Aorta (tissue), 5 donors: ENCODE results near the gene CCSER1. TPM values are rescaled to one million over a fixed set of nuclear protein-coding genes. Genes with fewer than 3 reads are reported as not detected.

Experiments used
- ATAC-seq: fragments of 200-7000 bp; cut with Tn5 transposase; one replicate; pipeline ENCODE4 v1.9.1; 2022; ENCODE audit warnings: moderate library complexity; ENCODE audit not compliant: low FRiP score
- DNase-seq, 2 donors: peaks; one replicate each; pipeline ENCODE4 v3.0.0-alpha.2; 2020
- H3K27ac ChIP-seq, 2 donors: one replicate each; pipeline ENCODE4 v1.5.1; 2013; ENCODE audit warnings: low read length in 2 of 2, mild to moderate bottlenecking in 2 of 2, moderate library complexity in 2 of 2, control low read depth in 1 of 2, inconsistent platforms in 1 of 2, low read depth in 1 of 2
- H3K27me3 ChIP-seq, 2 donors: one replicate each; pipeline ENCODE4 v1.6.1; 2013; ENCODE audit warnings: control low read depth in 1 of 2, low read length in 1 of 2, mild to moderate bottlenecking in 1 of 2, moderate library complexity in 1 of 2; ENCODE audit not compliant: insufficient read depth in 2 of 2, control insufficient read depth in 1 of 2
- H3K36me3 ChIP-seq, 2 donors: one replicate each; pipeline ENCODE4 v1.6.1; 2013; ENCODE audit warnings: control low read depth in 1 of 2, low read length in 1 of 2, mild to moderate bottlenecking in 1 of 2; ENCODE audit not compliant: insufficient read depth in 2 of 2, control insufficient read depth in 1 of 2
- H3K4me1 ChIP-seq, 2 donors: one replicate each; pipeline ENCODE4 v1.6.1; 2013; ENCODE audit warnings: low read length in 2 of 2, control low read depth in 1 of 2, mild to moderate bottlenecking in 1 of 2, moderate library complexity in 1 of 2; ENCODE audit not compliant: insufficient read depth in 2 of 2, control insufficient read depth in 1 of 2
- H3K4me3 ChIP-seq, 2 donors: one replicate each; pipeline ENCODE4 v1.5.1; 2013; ENCODE audit warnings: low read length in 2 of 2, control low read depth in 1 of 2, mild to moderate bottlenecking in 1 of 2
- H3K9me3 ChIP-seq: one replicate; pipeline ENCODE4 v1.6.1; 2013; ENCODE audit warnings: mild to moderate bottlenecking, low read length; ENCODE audit not compliant: control insufficient read depth
- WGBS, 2 donors: extraction: QIAGEN DNeasy Blood & Tissue Kit; methylation state at CpG; one replicate each; pipeline ENCODE4 v1.1.7; 2013; 5-methylcytosine and 5-hydroxymethylcytosine counted together
- intact Hi-C, 2 donors: fragments of 100-400 bp; cut with DNase I; formaldehyde crosslinking; loops; one replicate each; pipeline versions ENCODE4 v1.14.2 to v1.15.0; 2022
- long read RNA-seq, 2 donors: library from polyadenylated mRNA; unstranded; transcript quantifications; one replicate each; pipeline ENCODE4 v2.0.0, GENCODE V29; 2020 to 2021
- polyA plus RNA-seq, 2 donors: library from polyadenylated mRNA; stranded (reverse); fragments of 200-250 nt; gene quantifications; one replicate each; pipeline ENCODE4 v1.2.3, GENCODE V29; 2013
- total RNA-seq, 2 donors: library from RNA; stranded (reverse); fragmentation: NEBNext Ultra II Directional; extraction: Animal tissue kit (Norgen Biotek cat#: 25700); gene quantifications; one replicate each; pipeline ENCODE4 v1.2.1, GENCODE V29; 2021
- donor health status: healthy with polysubstance abuse.
- donor health status: Bipolar disorder and iron deficiency.
- donor health status: DM: no; HTN: no; CAD: no.
- donor health status: DM: no; HTN: no; CAD: no.
- donor health status: DM: yes; HTN: yes; CAD: no.

CCSER1 gene
- total RNA-seq = 1 to 10 TPM; 9.3 to 9.5 TPM
- 1 to 10 TPM in 1 of 2 donors, not detected in 1; 2.0 TPM for polyA plus RNA-seq
- long read RNA-seq, donor 1, partial matches to known transcripts = 3 of 13 reads
- long read RNA-seq, donor 1, other reads (novel, unspliced or antisense) = 10 of 13 reads
- long read RNA-seq, donor 2, partial matches to known transcripts = 1 of 7 reads
- long read RNA-seq, donor 2, other reads (novel, unspliced or antisense) = 6 of 7 reads

DNA sequence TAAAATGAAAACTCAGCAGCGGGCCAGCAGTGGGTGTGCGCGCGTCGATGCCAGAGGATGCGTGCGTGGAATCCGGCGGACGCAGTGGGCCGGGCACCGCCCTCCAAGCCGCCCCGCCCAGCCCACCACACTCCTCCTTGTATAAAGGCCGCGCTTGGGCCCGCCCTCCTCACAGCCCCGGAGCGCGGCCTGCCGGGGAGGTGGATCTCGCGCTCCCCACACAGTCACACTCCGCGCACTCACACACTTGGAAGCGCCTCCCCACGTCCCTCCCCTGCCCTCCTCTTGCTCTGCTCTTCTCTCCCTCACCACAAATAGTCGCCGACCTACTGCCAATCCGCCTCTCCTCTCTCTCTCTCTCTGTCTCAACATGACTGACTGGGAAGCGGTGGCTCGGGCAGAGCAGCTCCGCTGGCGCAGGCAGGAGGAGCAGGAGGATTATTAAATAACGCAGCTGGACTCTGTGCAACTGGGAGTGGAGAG is at the start of gene CCSER1:
TSS of gene CCSER1 (plus strand) at position 172 of the 483 bp plus-strand sequence.
- DNase-seq = peak; percentile 72 to 88
- no peak within 1 kb of the TSS for H3K27ac ChIP-seq
- peak; percentile 87 for ATAC-seq
- no peaks in the 10 kb centered on the region for H3K36me3 ChIP-seq
- H3K4me1 ChIP-seq = no peaks in the 10 kb centered on the region
- H3K27me3 ChIP-seq = peaks cover 0 to 2% of the 10 kb centered on the region in 2 donors
- 1% methylated on average over 32 to 35 of the region's 35 CpGs for WGBS, 2 donors
- intact Hi-C loops = no loop called here
- peak within 1 kb of the TSS; percentile 0 to 71 for H3K4me3 ChIP-seq
- H3K9me3 ChIP-seq = no peaks in the 10 kb centered on the region

DNA sequence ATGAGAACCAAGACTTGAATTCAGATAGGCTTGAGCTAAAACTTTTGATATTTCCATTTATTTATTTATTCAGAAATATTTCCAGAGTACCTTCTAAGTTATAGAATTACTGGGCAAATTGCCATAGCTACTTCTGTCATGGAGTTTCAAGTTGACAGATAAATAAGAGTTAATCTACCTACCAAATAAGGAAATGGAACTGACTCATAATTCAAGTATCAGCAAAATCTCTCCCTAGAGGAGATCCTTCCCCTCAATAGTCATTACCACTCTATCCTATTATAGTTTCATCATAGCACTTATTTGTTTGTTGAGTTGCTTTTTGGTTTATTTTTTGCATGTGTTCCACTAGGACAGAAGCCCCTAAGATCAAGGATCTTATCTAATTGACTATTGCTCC is 48.8 kb upstream of the CCSER1 start:
- no peak overlapping the region for H3K27ac ChIP-seq
- no peaks in the 10 kb centered on the region for H3K27me3 ChIP-seq
- H3K4me1 ChIP-seq = no peaks in the 10 kb centered on the region
- peaks cover 2% of the 10 kb centered on the region for H3K9me3 ChIP-seq
- ATAC-seq (no peak), DNase-seq (no peak)
- no peak overlapping the region for H3K4me3 ChIP-seq
- intact Hi-C loops = no loop called here
- no peaks in the 10 kb centered on the region for H3K36me3 ChIP-seq

DNA sequence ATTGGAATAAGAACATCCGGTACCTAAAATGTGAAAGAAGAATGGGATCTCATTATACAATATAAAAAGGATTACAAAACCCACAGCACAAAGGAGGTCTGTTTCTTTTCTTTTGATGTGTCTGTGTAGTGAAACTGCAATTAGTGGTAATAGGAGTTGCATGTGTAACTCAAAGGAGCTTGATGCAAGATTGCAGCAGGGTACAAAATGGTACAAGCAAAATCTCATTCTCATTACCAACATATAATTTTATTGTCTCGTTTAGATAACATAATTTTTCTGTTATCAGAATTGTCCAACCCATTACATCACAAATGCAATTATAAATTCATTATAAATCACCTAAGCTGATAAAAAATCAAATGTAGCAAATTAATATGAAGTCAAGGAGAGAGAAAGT is 47.1 kb upstream of the CCSER1 start:
- intact Hi-C loops = no loop called here
- no peaks in the 10 kb centered on the region for H3K36me3 ChIP-seq
- WGBS, 2 donors = 73 to 76% methylated on average over 2 of the region's 2 CpGs
- H3K27ac ChIP-seq = no peak overlapping the region
- no peaks in the 10 kb centered on the region for H3K27me3 ChIP-seq
- ATAC-seq (no peak), DNase-seq (no peak)
- H3K4me3 ChIP-seq = no peak overlapping the region
- peaks cover 2% of the 10 kb centered on the region for H3K9me3 ChIP-seq
- no peaks in the 10 kb centered on the region for H3K4me1 ChIP-seq

GRCh38 chr4:90081432-90082144 is 45.6 kb upstream of the CCSER1 start:
- Histone ChIP-seq H3K36me3 (no peaks in the 10 kb centered on the region), H3K4me3 (no peak overlapping the region), H3K4me1 (no peaks in the 10 kb centered on the region), H3K9me3 (no peaks in the 10 kb centered on the region), H3K27me3 (no peaks in the 10 kb centered on the region), H3K27ac (no peak overlapping the region)
- intact Hi-C loops = no loop called here
- no peak for DNase-seq
- 71 to 77% methylated on average over 8 of the region's 8 CpGs for WGBS, 2 donors
- no peak for ATAC-seq

DNA sequence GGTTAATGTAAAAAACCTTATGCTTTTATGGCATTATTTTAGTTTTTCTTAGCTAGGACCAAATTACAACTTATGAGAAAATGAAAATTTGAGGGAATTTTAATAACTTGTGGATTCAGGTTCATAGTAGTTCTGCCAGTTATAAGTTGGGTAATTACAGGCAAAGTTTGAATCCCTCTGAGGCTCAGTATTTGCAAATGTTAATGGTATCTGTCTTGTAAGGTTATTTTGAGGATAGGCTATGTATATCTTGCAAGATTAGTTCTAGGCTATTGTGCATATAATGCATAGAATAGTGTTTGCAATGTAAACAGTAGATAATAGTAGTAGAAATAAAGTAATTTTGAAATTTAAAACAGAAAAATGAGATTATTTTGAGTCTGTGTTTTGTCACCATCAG is 44.7 kb upstream of the CCSER1 start:
- ATAC-seq = no peak
- no peak overlapping the region for H3K4me3 ChIP-seq
- no peak for DNase-seq
- H3K27me3 ChIP-seq = no peaks in the 10 kb centered on the region
- H3K4me1 ChIP-seq = no peaks in the 10 kb centered on the region
- H3K36me3 ChIP-seq = no peaks in the 10 kb centered on the region
- intact Hi-C loops = no loop called here
- no peaks in the 10 kb centered on the region for H3K9me3 ChIP-seq
- no peak overlapping the region for H3K27ac ChIP-seq

DNA sequence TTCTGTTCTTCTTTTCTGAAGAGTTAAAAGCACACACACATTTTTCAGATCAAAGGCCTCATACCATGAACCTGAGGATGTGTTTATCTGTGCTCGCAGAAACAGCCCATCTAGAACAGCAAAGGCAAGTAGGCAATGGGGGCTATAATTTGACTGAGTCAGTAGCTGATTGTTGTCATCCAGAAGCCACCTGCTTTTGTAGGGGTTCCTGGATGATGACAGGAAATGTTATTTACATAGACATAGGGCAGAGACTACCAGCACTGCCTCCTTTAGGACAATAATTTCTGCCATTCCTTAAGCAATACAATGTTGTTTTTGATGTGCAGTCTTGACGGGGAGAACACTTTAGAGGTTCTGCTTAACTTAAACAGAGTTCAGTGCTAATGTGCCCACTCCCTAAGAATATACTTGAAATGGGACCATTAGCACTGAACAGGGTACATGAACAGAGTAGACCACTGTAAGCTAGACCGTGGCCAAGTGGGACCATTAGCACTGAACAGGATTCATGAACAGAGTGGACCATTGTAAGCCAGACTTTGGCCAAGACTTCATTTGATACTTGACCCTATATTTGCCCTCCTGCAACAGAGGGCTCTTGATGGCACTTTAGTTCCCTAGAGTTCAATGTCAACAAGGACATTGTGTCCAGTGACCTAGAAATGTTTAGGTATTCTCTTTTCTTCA is 42.8 kb upstream of the CCSER1 start:
- Histone ChIP-seq H3K9me3 (no peaks in the 10 kb centered on the region), H3K4me1 (no peaks in the 10 kb centered on the region), H3K4me3 (no peak overlapping the region), H3K36me3 (no peaks in the 10 kb centered on the region), H3K27ac (no peak overlapping the region), H3K27me3 (no peaks in the 10 kb centered on the region)
- 74 to 84% methylated on average over 3 of the region's 3 CpGs for WGBS, 2 donors
- no peak for ATAC-seq
- intact Hi-C loops = no loop called here
- no peak for DNase-seq

DNA sequence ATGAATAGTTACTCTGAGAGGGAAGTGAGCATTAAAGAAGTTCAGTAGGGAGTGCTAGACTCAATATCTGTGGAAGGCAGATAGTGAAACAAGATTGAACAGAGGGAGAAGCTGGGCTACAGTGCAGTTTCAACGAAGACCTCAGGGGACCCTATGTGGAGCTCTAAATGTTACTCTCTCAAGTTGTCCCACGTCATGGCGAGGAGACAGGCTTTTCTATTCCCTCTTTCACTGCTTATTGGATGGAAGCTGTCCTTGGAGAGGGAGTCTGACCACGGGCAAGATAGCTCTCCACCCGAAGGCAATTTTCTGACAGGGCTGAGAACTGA is 42.3 kb upstream of the CCSER1 start:
- DNase-seq (no peak), ATAC-seq (no peak)
- intact Hi-C loops = no loop called here
- 75 to 77% methylated on average over 5 of the region's 5 CpGs for WGBS, 2 donors
- no peaks in the 10 kb centered on the region for H3K4me1 ChIP-seq
- H3K4me3 ChIP-seq = no peak overlapping the region
- H3K27ac ChIP-seq = no peak overlapping the region
- H3K36me3 ChIP-seq = no peaks in the 10 kb centered on the region
- no peaks in the 10 kb centered on the region for H3K27me3 ChIP-seq
- H3K9me3 ChIP-seq = no peaks in the 10 kb centered on the region

DNA sequence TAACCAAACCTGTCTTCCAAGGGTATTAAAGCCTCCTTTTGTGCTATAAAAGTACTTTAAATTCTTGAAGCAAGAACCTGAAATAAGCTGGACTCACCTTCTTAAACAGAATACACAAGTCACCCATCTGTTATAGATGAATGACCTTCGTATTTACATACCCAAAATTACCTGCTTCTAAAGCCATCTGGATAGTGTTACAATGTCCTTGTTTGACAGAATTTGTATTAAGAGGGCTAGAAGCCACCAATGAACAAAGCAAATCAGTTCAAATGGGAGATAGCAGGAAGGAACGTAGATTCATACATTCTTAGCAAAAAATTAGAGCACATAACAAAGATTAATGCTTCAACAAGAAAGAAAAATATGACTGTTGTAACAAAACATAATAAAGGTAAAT is 33.7 kb upstream of the CCSER1 start:
- WGBS, 2 donors = 52 to 64% methylated on average over 2 of the region's 2 CpGs

GRCh38 chr4:90095000-90095399 is 32.2 kb upstream of the CCSER1 start:
- Histone ChIP-seq H3K9me3 (peaks cover 5% of the 10 kb centered on the region), H3K4me1 (no peaks in the 10 kb centered on the region), H3K27ac (no peak overlapping the region), H3K4me3 (no peak overlapping the region), H3K27me3 (no peaks in the 10 kb centered on the region), H3K36me3 (no peaks in the 10 kb centered on the region)
- DNase-seq (no peak), ATAC-seq (no peak)
- 2 to 9% methylated on average over 1 of the region's 1 CpG for WGBS, 2 donors
- intact Hi-C loops = no loop called here

More for the DNA sequence above, 33.7 kb upstream of the CCSER1 start:
- no peaks in the 10 kb centered on the region for H3K27me3 ChIP-seq
- peaks cover 5% of the 10 kb centered on the region for H3K9me3 ChIP-seq
- no peaks in the 10 kb centered on the region for H3K4me1 ChIP-seq
- DNase-seq = no peak
- intact Hi-C loops = no loop called here
- no peak overlapping the region for H3K4me3 ChIP-seq
- no peaks in the 10 kb centered on the region for H3K36me3 ChIP-seq
- no peak for ATAC-seq
- H3K27ac ChIP-seq = no peak overlapping the region
